Measurements from ENCODE around the gene COL27A1.

Gene COL27A1

DNA sequence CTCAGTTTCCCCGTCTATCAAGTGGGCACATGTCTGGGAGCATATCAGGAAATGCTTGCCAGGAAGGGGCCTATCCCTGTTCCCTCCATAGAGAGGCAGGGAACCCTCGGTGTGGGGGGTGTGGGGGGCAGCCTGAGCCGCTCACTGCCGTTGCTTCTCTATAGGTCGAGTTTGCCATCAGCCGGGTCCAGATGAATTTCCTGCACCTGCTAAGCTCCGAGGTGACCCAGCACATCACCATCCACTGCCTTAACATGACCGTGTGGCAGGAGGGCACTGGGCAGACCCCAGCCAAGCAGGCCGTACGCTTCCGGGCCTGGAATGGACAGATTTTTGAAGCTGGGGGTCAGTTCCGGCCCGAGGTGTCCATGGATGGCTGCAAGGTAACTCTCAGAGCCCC, 153.8 kb downstream of the COL27A1 start:
- no peak for DNase-seq (ENCODE audit: insufficient read length, low spot score)
- no peak for FAIRE-seq
- TF ChIP-seq POLR2A (IDR thresholded peaks at IDR 0.05; ENCODE audit: low read depth, low read length) (no peak), TAF1 (IDR thresholded peaks at IDR 0.05; ENCODE audit: low read depth, low read length) (no peak), SPI1 (IDR thresholded peaks at IDR 0.05; ENCODE audit: low read depth, low read length) (no peak), PAX5 (IDR thresholded peaks at IDR 0.05; ENCODE audit: insufficient read depth, low read length, severe bottlenecking) (no peak), POLR2AphosphoS5 (IDR thresholded peaks at IDR 0.05; ENCODE audit: low read depth, low read length) (no peak), POU2F2 (IDR thresholded peaks at IDR 0.05; ENCODE audit: low read depth, low read length) (no peak)

DNA sequence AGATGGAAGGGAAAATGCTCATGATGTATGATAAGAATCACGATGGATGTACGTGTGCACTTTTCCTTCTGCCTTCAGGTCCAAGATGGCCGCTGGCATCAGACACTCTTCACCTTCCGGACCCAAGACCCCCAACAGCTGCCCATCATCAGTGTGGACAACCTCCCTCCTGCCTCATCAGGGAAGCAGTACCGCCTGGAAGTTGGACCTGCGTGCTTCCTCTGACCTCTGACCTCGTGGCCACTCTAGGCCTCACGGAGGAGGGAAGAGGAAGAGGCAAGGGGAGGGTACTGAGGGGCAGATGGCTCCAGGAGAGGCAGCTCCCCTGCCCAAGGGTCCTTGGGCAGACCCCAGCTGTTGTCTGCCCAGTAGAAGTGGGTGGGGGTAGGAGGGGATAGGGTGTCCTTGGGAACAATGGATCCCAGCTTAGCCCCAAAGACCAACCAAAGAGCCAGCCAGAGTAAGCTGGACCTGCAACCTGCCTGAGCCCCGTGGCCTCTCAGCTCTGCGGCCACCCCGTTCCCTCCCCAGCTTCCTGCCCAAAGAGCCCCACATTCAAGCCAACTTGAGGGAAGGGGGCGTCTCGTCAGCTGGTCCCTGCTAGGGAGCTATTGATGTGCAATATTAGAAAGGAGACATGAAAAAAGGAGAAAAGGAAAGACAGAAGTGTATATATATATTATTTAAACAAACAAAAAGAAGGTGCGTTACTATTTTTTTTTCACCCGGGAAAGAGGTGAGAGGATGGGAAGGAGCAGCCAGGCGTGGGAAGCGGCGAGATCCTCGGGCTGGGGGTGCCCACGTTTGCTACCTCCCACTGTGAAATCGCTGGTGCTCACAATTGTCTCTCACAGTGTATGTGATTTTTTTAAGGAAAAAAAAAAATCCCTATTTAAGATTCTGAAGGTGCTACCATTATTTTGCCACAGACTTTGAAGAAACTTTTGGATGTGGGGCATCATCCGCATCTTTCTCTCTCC, 155.4 kb downstream of the COL27A1 start:
- DNase-seq (ENCODE audit: insufficient read length, low spot score) (no peak), FAIRE-seq (no peak)
- TF ChIP-seq PAX5 (IDR thresholded peaks at IDR 0.05; ENCODE audit: insufficient read depth, low read length, severe bottlenecking): no peak
- TF ChIP-seq TAF1 (IDR thresholded peaks at IDR 0.05; ENCODE audit: low read depth, low read length): no peak
- no peak for TF ChIP-seq SPI1 (IDR thresholded peaks at IDR 0.05; ENCODE audit: low read depth, low read length)
- TF ChIP-seq POU2F2 (IDR thresholded peaks at IDR 0.05; ENCODE audit: low read depth, low read length): no peak
- no peak for TF ChIP-seq POLR2A (IDR thresholded peaks at IDR 0.05; ENCODE audit: low read depth, low read length)
- TF ChIP-seq POLR2AphosphoS5 (IDR thresholded peaks at IDR 0.05; ENCODE audit: low read depth, low read length): no peak

DNA sequence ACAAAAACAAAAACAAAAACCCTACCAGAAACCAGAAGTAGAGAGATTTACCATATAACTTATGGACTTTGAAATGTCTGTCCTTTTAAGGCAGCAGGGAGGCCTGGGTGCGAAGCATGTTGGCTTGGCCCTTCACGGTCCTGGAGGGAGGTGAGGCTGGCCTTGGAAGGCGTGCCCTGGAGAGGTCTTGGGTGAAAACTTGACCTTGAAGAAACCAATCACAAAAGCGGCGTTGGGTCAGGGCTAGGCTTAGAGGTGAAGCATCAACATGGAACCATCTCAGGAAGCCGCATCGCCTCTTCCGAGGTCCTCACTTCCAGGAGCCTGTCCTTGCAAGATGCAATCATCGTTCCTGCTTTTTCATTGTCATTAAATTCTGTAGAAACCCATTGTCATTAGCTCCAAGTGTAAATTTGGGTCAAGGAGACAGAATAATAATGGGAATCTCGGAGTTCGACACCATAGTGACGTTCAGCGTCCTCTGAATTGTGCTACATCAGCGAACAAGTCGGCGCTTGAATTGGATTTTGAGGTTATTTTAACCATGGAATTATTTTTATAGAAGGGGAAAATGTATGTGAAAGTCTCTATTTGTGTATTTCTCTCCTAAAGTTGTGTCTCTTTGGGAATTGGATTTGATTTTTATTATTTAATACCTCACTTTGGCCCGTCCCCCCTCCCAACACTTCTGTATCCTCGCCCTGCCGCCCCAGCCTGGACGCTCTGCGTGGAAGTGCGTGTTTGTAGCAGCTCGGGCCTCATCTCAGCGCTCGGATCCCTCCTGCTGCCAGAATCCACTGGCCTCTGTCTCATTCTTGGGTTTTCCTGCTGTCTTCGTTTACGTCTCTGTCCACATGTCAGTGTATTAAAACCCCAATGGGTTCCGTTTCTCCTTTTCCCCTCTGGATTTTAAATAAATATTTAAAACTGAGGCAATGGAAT, 156.5 kb downstream of the COL27A1 start:
- TF ChIP-seq SPI1 (IDR thresholded peaks at IDR 0.05; ENCODE audit: low read depth, low read length): no peak
- TF ChIP-seq PAX5 (IDR thresholded peaks at IDR 0.05; ENCODE audit: insufficient read depth, low read length, severe bottlenecking): no peak
- no peak for TF ChIP-seq POLR2AphosphoS5 (IDR thresholded peaks at IDR 0.05; ENCODE audit: low read depth, low read length)
- no peak for TF ChIP-seq POU2F2 (IDR thresholded peaks at IDR 0.05; ENCODE audit: low read depth, low read length)
- TF ChIP-seq POLR2A (IDR thresholded peaks at IDR 0.05; ENCODE audit: low read depth, low read length): no peak
- no peak for TF ChIP-seq TAF1 (IDR thresholded peaks at IDR 0.05; ENCODE audit: low read depth, low read length)
- no peak for DNase-seq (ENCODE audit: insufficient read length, low spot score)
- FAIRE-seq: no peak

DNA sequence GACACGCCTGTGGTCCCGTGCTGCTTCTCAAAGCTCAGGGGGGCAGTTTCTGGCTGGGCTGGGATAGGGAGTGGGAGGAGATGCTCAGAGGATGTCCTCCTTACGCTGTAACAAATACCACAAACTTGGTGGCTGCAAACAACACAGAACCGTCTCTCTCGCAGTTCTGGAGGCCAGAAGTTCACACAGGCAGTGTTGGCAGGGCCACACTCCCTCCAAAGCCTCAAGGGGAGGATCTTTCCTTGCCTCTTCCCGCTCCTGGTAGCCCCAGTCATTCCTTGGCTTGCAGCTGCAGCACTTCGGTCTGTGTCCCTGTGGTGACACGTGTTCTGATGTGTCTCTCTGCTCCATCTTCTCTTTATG, 157.2 kb downstream of the COL27A1 start:
- DNase-seq (ENCODE audit: insufficient read length, low spot score): no peak
- FAIRE-seq: no peak
- TF ChIP-seq SPI1 (IDR thresholded peaks at IDR 0.05; ENCODE audit: low read depth, low read length) (no peak), POLR2AphosphoS5 (IDR thresholded peaks at IDR 0.05; ENCODE audit: low read depth, low read length) (no peak), PAX5 (IDR thresholded peaks at IDR 0.05; ENCODE audit: insufficient read depth, low read length, severe bottlenecking) (no peak), POU2F2 (IDR thresholded peaks at IDR 0.05; ENCODE audit: low read depth, low read length) (no peak), TAF1 (IDR thresholded peaks at IDR 0.05; ENCODE audit: low read depth, low read length) (no peak), POLR2A (IDR thresholded peaks at IDR 0.05; ENCODE audit: low read depth, low read length) (no peak)

DNA sequence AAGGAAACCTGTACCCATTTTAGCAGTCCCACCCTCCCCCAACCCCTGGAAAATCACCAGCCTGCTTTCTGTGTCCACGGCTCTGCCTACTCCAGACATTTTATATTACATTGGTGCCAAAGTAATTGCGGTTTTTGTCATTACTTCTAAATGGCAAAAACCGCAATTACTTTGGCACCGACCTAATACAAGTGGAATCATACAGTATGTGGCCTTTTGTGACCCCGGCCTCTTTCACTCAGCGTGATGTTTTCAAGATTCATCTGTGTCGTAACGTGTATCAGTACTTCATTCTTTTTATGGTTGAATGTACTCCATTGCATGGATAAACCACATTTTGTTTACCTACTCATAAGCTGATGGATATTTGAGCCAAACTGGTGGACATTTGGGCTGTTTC, 157.8 kb downstream of the COL27A1 start:
- DNase-seq (ENCODE audit: insufficient read length, low spot score): no peak
- no peak for TF ChIP-seq SPI1 (IDR thresholded peaks at IDR 0.05; ENCODE audit: low read depth, low read length)
- TF ChIP-seq POLR2A (IDR thresholded peaks at IDR 0.05; ENCODE audit: low read depth, low read length): no peak
- no peak for TF ChIP-seq PAX5 (IDR thresholded peaks at IDR 0.05; ENCODE audit: insufficient read depth, low read length, severe bottlenecking)
- TF ChIP-seq TAF1 (IDR thresholded peaks at IDR 0.05; ENCODE audit: low read depth, low read length): no peak
- TF ChIP-seq POU2F2 (IDR thresholded peaks at IDR 0.05; ENCODE audit: low read depth, low read length): no peak
- no peak for TF ChIP-seq POLR2AphosphoS5 (IDR thresholded peaks at IDR 0.05; ENCODE audit: low read depth, low read length)
- no peak for FAIRE-seq

DNA sequence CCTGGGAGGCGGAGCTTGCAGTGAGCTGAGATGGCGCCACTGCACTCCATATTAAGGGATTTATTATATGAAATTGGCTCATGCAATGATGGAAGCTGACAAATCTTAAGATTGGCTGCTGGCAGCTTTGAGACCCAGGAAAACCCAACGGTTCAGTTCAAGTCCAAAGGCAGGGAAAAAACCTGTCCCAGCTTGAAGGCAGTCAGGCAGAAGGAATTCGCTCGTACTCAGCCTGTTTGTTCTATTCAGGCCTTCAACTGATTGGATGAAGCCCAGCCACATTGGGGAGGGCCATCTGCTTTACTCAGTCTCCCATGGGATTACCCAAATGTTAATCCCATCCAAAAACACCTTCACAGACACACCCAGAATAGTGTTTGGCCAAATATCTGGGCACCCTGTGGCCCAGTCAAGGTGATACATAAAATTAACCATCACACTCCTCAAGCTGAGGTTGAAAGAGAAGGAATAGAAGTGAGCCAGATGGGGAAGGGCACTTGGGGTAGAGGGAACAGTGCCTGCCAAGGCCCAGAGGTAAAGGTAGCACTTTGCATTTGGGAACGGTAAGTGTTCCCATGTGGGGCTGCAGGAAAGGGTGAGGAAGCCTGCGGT, 159.0 kb downstream of the COL27A1 start:
- no peak for FAIRE-seq
- TF ChIP-seq TAF1 (IDR thresholded peaks at IDR 0.05; ENCODE audit: low read depth, low read length) (no peak), SPI1 (IDR thresholded peaks at IDR 0.05; ENCODE audit: low read depth, low read length) (no peak), PAX5 (IDR thresholded peaks at IDR 0.05; ENCODE audit: insufficient read depth, low read length, severe bottlenecking) (no peak), POU2F2 (IDR thresholded peaks at IDR 0.05; ENCODE audit: low read depth, low read length) (no peak), POLR2AphosphoS5 (IDR thresholded peaks at IDR 0.05; ENCODE audit: low read depth, low read length) (no peak), POLR2A (IDR thresholded peaks at IDR 0.05; ENCODE audit: low read depth, low read length) (no peak)
- no peak for DNase-seq (ENCODE audit: insufficient read length, low spot score)

DNA sequence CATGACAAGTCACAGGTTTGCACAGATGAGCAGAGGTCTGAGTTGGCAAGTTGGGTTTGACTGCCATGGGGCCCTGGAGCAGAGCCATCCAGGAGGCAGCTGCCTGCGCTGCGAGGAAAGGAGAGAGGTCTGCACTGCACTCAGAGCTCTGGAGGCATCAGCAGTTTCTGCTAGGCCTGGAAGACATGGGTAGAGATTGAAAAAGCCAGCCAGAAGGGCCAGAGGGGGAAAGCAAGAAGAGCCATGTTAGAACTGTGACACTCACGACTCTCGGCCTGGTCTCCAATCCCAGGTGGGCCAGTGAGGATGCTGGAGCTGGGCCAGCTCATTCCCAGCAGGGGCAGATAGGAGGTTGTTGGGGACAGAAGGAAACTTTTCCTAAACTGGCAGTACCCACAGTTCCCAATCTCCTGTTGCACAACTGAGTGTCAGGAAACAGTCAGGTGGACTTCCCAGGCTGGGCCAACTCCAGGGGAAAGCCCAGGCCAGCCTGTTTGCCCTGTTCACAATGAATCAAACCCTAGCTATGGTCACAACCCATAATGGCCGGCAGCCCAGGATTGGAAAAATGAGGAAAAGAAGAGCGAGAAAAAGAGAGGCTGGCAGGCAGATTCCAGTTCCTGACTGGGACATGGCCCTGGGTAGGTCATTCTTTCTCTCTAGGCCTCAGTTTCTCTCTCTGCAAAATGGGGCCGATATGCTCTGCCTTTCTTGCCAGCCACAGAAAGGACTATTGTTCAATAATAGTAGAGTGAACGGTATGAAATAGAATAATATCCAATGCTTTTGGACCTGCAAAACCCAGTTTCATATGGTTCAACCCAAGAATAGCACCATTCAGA, 159.8 kb downstream of the COL27A1 start:
- DNase-seq (ENCODE audit: insufficient read length, low spot score) (no peak), FAIRE-seq (no peak)
- no peak for TF ChIP-seq SPI1 (IDR thresholded peaks at IDR 0.05; ENCODE audit: low read depth, low read length)
- TF ChIP-seq POLR2A (IDR thresholded peaks at IDR 0.05; ENCODE audit: low read depth, low read length): no peak
- TF ChIP-seq POLR2AphosphoS5 (IDR thresholded peaks at IDR 0.05; ENCODE audit: low read depth, low read length): no peak
- TF ChIP-seq TAF1 (IDR thresholded peaks at IDR 0.05; ENCODE audit: low read depth, low read length): no peak
- TF ChIP-seq PAX5 (IDR thresholded peaks at IDR 0.05; ENCODE audit: insufficient read depth, low read length, severe bottlenecking): no peak
- no peak for TF ChIP-seq POU2F2 (IDR thresholded peaks at IDR 0.05; ENCODE audit: low read depth, low read length)
